Breast epithelium (tissue), 3 donors: ENCODE measurements around the gene DNAJB12.

Source experiments
- POLR2A ChIP-seq: fragments of 450-650 bp; IDR thresholded peaks from one replicate; pipeline ENCODE4 v1.6.1; 2016; ENCODE audit warnings: antibody characterized with exemption, mild to moderate bottlenecking, moderate library complexity
- POLR2AphosphoS5 ChIP-seq, 3 donors: sonication (generic); formaldehyde crosslinking; IDR thresholded peaks; one replicate each; pipeline ENCODE4 v1.6.1; 2017; ENCODE audit warnings: antibody characterized with exemption in 3 of 3
- TF ChIP-seq, protein P1 (sequence below), 3 donors: fragments of 450-650 bp; IDR thresholded peaks; one replicate each; pipeline ENCODE4 v1.5.1; 2016 to 2017; ENCODE audit warnings: antibody characterized with exemption in 3 of 3, mild to moderate bottlenecking in 3 of 3, moderate library complexity in 3 of 3

DNA sequence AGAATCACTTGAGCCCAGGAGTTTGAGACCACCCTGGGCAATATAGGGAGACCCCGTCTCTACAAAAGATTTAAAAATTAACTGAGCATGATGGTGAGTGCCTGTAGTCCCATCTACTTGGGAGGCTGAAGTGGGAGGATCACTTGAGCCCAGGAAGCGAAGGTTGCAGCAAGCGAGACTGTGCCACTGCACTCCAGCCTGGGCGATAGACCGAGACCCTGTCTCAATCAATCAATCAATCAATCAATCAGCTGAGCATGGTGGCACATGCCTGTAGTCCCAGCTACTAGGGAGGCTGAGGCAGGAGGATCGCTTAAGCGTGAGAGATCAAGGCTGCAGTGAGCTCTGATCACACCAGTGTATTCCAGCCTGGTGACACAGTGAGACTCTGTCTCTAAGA lies 40.5 kb downstream of the DNAJB12 start:
- TF ChIP-seq, protein P1, sequence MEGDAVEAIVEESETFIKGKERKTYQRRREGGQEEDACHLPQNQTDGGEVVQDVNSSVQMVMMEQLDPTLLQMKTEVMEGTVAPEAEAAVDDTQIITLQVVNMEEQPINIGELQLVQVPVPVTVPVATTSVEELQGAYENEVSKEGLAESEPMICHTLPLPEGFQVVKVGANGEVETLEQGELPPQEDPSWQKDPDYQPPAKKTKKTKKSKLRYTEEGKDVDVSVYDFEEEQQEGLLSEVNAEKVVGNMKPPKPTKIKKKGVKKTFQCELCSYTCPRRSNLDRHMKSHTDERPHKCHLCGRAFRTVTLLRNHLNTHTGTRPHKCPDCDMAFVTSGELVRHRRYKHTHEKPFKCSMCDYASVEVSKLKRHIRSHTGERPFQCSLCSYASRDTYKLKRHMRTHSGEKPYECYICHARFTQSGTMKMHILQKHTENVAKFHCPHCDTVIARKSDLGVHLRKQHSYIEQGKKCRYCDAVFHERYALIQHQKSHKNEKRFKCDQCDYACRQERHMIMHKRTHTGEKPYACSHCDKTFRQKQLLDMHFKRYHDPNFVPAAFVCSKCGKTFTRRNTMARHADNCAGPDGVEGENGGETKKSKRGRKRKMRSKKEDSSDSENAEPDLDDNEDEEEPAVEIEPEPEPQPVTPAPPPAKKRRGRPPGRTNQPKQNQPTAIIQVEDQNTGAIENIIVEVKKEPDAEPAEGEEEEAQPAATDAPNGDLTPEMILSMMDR (IDR thresholded peaks at IDR 0.05): no peak
- no peak for TF ChIP-seq POLR2A
- no peak for TF ChIP-seq POLR2AphosphoS5 (IDR thresholded peaks at IDR 0.05)
